Colonic mucosa (tissue), 4 donors: ENCODE data around the gene HES7. TPM values are rescaled to one million over a fixed set of nuclear protein-coding genes. Genes with fewer than 3 reads are reported as not detected.

Source experiments
- DNase-seq: peaks from one replicate; pipeline ENCODE4 v3.0.0-alpha.2; 2020
- H3K27ac ChIP-seq: fragments of 200-600 bp; one replicate; pipeline ENCODE4 v1.8.0; 2021
- H3K27me3 ChIP-seq: fragments of 200-600 bp; one replicate; pipeline ENCODE4 v1.8.0; 2021
- H3K36me3 ChIP-seq: fragments of 200-600 bp; one replicate; pipeline ENCODE4 v1.8.0; 2021
- H3K4me1 ChIP-seq: fragments of 200-600 bp; one replicate; pipeline ENCODE4 v1.8.0; 2021; ENCODE audit warnings: mild to moderate bottlenecking
- H3K4me3 ChIP-seq: fragments of 200-600 bp; one replicate; pipeline ENCODE4 v1.8.0; 2021
- H3K9ac ChIP-seq, 2 donors: one replicate each; pipeline ENCODE4 v1.7.0; 2013; ENCODE audit warnings: control low read depth in 2 of 2, low read depth in 2 of 2, low read length in 2 of 2
- H3K9me3 ChIP-seq: fragments of 200-600 bp; one replicate; pipeline ENCODE4 v1.8.0; 2021
- CTCF ChIP-seq: fragments of 200-600 bp; IDR thresholded peaks from one replicate; pipeline ENCODE4 v1.8.0; 2022; ENCODE audit warnings: antibody characterized with exemption, mild to moderate bottlenecking
- intact Hi-C: fragments of 100-400 bp; cut with DNase I; formaldehyde crosslinking; loops from one replicate; pipeline ENCODE4 v1.14.1; 2022
- total RNA-seq, 2 donors: library from RNA; stranded (reverse); fragmentation: NEBNext Ultra II Directional in 1 of 2; extraction: Animal tissue kit (Norgen Biotek cat#: 25700) in 1 of 2; gene quantifications; one replicate each; pipeline ENCODE4 v1.2.1, GENCODE V29; 2021
- donor health status: healthy.
- donor health status: DM: no; HTN: no; CAD: no.
- donor health status: DM: no; HTN: no; CAD: no.

HES7 gene
- total RNA-seq, 2 donors from 2014 or later = not detected

- DNase-seq = no peak
- H3K27me3 ChIP-seq = no peaks in the 10 kb centered on the region
- H3K4me1 ChIP-seq = peaks cover 21% of the 10 kb centered on the region
- peak overlapping the region; percentile 93 for H3K27ac ChIP-seq
- no peak for TF ChIP-seq CTCF
- H3K4me3 ChIP-seq = peak overlapping the region; percentile 55
- intact Hi-C loops = no loop called here
- no peaks in the 10 kb centered on the region for H3K9me3 ChIP-seq
- peak overlapping the region; percentile 54 to 100 for H3K9ac ChIP-seq
- H3K36me3 ChIP-seq = peaks cover 30% of the 10 kb centered on the region
Measured at GRCh38 chr17:8150194-8151119, 26.6 kb upstream of the HES7 start.

- no peak overlapping the region for H3K27ac ChIP-seq
- DNase-seq = no peak
- no peaks in the 10 kb centered on the region for H3K9me3 ChIP-seq
- H3K27me3 ChIP-seq = no peaks in the 10 kb centered on the region
- peaks cover 19% of the 10 kb centered on the region for H3K4me1 ChIP-seq
- peaks cover 34% of the 10 kb centered on the region for H3K36me3 ChIP-seq
- TF ChIP-seq CTCF = no peak
- intact Hi-C loops = no loop called here
- H3K4me3 ChIP-seq = no peak overlapping the region
- no peak overlapping the region for H3K9ac ChIP-seq
Measured at GRCh38 chr17:8149419-8150193, 25.7 kb upstream of the HES7 start.

- no peaks in the 10 kb centered on the region for H3K9me3 ChIP-seq
- DNase-seq = no peak
- H3K4me3 ChIP-seq = no peak overlapping the region
- H3K36me3 ChIP-seq = peaks cover 37% of the 10 kb centered on the region
- H3K27ac ChIP-seq = no peak overlapping the region
- no peaks in the 10 kb centered on the region for H3K27me3 ChIP-seq
- intact Hi-C loops = no loop called here
- TF ChIP-seq CTCF = no peak
- H3K4me1 ChIP-seq = peaks cover 18% of the 10 kb centered on the region
- H3K9ac ChIP-seq = no peak overlapping the region
Measured at GRCh38 chr17:8148560-8148959, 24.7 kb upstream of the HES7 start.

GRCh38 chr17:8147805-8148404 lies 24.0 kb upstream of the HES7 start:
- H3K4me1 ChIP-seq = peaks cover 12% of the 10 kb centered on the region
- H3K27ac ChIP-seq = no peak overlapping the region
- H3K27me3 ChIP-seq = no peaks in the 10 kb centered on the region
- no peak for DNase-seq
- intact Hi-C loops = no loop called here
- H3K9me3 ChIP-seq = no peaks in the 10 kb centered on the region
- H3K9ac ChIP-seq = no peak overlapping the region
- no peak for TF ChIP-seq CTCF
- H3K36me3 ChIP-seq = peaks cover 37% of the 10 kb centered on the region
- no peak overlapping the region for H3K4me3 ChIP-seq

GRCh38 chr17:8147141-8147804 lies 23.4 kb upstream of the HES7 start:
- Histone ChIP-seq H3K9me3 (no peaks in the 10 kb centered on the region), H3K4me3 (no peak overlapping the region), H3K4me1 (peaks cover 7% of the 10 kb centered on the region), H3K9ac (no peak overlapping the region), H3K27me3 (no peaks in the 10 kb centered on the region), H3K36me3 (peaks cover 37% of the 10 kb centered on the region), H3K27ac (no peak overlapping the region)
- intact Hi-C loops = no loop called here
- no peak for DNase-seq
- no peak for TF ChIP-seq CTCF
